AG04450 (cell line): Measurements from ENCODE around the gene MAG. TPM values are rescaled to one million over a fixed set of nuclear protein-coding genes. Genes with fewer than 3 reads are reported as not detected.

Experiments
- CTCF ChIA-PET: fragments of 300-600, 350-600 bp; formaldehyde crosslinking; extraction: SDS; loops from one replicate; lab custom pipeline; 2022; ENCODE audit warnings: antibody characterized with exemption, inconsistent platforms; lab: Charles Lee
- POLR2A ChIA-PET: fragments of 350-600 bp; formaldehyde crosslinking; extraction: SDS; loops from one replicate; lab custom pipeline; 2021; ENCODE audit warnings: antibody characterized with exemption, inconsistent platforms; lab: Yijun Ruan, JAX
- DNase-seq: peaks from one replicate; pipeline ENCODE4 v3.0.0-alpha.2; 2011; ENCODE audit warnings: low read depth, low spot score
- H3K27ac ChIP-seq: one replicate; pipeline ENCODE4 v1.5.1; 2012; ENCODE audit warnings: low read depth, low read length, control low read depth
- H3K27me3 ChIP-seq: one replicate; pipeline ENCODE4 v1.6.0; 2012; ENCODE audit warnings: low read length; ENCODE audit not compliant: control insufficient read depth, insufficient read depth
- H3K4me3 ChIP-seq: 2 replicates; pipeline ENCODE4 v1.5.1; 2011; ENCODE audit warnings: mild to moderate bottlenecking, low read depth, low read length, control low read depth
- H3K9me3 ChIP-seq: 2 replicates; pipeline ENCODE4 v1.5.1; 2012; ENCODE audit warnings: low read length; ENCODE audit not compliant: control insufficient read depth, insufficient read depth
- polyA plus RNA-seq: library from polyadenylated mRNA; depleted of rRNA; stranded (reverse); fragments of >200 nt; gene quantifications from 2 replicates; pipeline ENCODE4 v1.2.3, GENCODE V29; 2011
- TF ChIP-seq, protein P1 (sequence below): IDR thresholded peaks from 2 replicates; pipeline ENCODE4 v1.5.1; 2011; ENCODE audit warnings: low read depth, low read length, control low read depth, inconsistent platforms

The MAG gene
- polyA plus RNA-seq, 1 experiment = not detected

DNA sequence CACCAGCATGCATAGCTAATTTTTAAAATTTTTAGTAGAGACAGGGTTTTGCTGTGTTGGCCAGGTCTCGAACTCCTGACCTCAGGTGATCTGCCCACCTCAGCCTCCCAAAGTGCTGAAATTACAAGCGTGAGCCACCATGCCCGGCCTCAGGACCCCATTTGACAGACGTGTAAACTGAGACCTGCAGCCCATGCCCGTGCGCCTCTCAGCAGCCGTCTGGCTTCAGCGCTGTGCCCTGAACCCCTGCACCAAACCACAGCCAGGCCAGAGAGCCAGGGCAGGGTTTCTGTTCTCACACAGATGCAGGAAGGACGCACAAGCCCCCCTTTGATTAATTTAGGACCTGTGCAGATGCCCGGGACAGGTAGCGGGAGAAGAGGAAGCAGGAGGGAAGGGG, 48.5 kb downstream of the MAG start:
- Histone ChIP-seq H3K4me3 (no peak overlapping the region), H3K27ac (no peak overlapping the region), H3K27me3 (no peaks in the 10 kb centered on the region), H3K9me3 (no peaks in the 10 kb centered on the region)
- no peak for DNase-seq
- CTCF ChIA-PET = interaction anchor here (1.1 kb wide), 1 partner anchor 12 kb away, joined by 3 read pairs; no protein-coding TSS in a partner anchor
- POLR2A ChIA-PET = no interaction called here
- TF ChIP-seq, protein P1, sequence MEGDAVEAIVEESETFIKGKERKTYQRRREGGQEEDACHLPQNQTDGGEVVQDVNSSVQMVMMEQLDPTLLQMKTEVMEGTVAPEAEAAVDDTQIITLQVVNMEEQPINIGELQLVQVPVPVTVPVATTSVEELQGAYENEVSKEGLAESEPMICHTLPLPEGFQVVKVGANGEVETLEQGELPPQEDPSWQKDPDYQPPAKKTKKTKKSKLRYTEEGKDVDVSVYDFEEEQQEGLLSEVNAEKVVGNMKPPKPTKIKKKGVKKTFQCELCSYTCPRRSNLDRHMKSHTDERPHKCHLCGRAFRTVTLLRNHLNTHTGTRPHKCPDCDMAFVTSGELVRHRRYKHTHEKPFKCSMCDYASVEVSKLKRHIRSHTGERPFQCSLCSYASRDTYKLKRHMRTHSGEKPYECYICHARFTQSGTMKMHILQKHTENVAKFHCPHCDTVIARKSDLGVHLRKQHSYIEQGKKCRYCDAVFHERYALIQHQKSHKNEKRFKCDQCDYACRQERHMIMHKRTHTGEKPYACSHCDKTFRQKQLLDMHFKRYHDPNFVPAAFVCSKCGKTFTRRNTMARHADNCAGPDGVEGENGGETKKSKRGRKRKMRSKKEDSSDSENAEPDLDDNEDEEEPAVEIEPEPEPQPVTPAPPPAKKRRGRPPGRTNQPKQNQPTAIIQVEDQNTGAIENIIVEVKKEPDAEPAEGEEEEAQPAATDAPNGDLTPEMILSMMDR = no peak

DNA sequence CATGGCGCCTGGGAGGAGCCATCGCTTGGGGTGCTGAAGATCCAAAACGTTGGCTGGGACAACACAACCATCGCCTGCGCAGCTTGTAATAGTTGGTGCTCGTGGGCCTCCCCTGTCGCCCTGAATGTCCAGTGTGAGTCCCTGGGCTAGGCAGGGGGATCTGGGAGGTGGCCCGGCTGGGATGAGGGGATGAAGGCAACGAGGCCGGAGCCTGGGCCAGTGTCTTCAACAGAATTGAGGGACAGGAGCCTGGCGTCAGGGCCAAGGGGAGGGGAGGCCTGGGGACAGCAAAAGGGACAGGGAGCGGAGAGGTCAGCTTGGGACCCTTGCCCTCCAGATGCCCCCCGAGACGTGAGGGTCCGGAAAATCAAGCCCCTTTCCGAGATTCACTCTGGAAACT, 49.0 kb downstream of the MAG start:
- H3K27me3 ChIP-seq = no peaks in the 10 kb centered on the region
- CTCF ChIA-PET = interaction anchor here (1.1 kb wide), 1 partner anchor 11 kb away, joined by 3 read pairs; no protein-coding TSS in a partner anchor
- H3K9me3 ChIP-seq = no peaks in the 10 kb centered on the region
- no peak for DNase-seq
- TF ChIP-seq, protein P1 = no peak
- no peak overlapping the region for H3K27ac ChIP-seq
- H3K4me3 ChIP-seq = no peak overlapping the region
- POLR2A ChIA-PET = no interaction called here

GRCh38 chr19:35341565-35342225, 49.7 kb downstream of the MAG start:
- TF ChIP-seq, protein P1 = no peak
- Histone ChIP-seq H3K27ac (no peak overlapping the region), H3K27me3 (no peaks in the 10 kb centered on the region), H3K9me3 (no peaks in the 10 kb centered on the region), H3K4me3 (no peak overlapping the region)
- POLR2A ChIA-PET = no interaction called here
- DNase-seq = no peak
- CTCF ChIA-PET = no interaction called here

- POLR2A ChIA-PET = no interaction called here
- H3K9me3 ChIP-seq = no peaks in the 10 kb centered on the region
- H3K27ac ChIP-seq = no peak overlapping the region
- no peak for DNase-seq
- no peak overlapping the region for H3K4me3 ChIP-seq
- H3K27me3 ChIP-seq = no peaks in the 10 kb centered on the region
- CTCF ChIA-PET = no interaction called here
- TF ChIP-seq, protein P1 = no peak
Measured at GRCh38 chr19:35342430-35342829, 50.5 kb downstream of the MAG start.

DNA sequence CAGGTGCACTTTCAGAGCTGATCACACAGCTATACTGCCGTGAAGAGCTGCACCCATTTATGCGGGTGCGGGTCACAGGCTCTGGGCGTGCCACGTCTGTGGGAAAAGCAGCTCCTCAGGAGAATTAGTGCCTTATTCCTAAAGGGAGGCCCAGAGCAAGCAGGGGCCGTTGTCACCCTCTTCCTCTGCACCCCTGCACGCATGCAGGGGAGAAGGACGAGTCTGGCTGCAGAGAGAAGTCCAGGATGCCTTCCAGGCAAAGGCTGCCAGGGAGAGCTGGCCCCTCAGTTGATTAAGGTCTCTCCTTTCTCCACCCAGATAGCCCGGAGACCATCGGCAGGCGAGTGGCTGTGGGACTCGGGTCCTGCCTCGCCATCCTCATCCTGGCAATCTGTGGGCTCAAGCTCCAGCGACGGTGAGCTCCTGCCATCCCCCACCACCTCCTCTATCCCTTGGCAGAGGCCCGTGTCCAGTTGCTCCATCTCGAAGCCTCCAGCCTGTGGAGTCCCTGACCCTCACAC, 52.6 kb downstream of the MAG start:
- POLR2A ChIA-PET = interaction anchor here (0.5 kb wide), 1 partner anchor 104 kb away, joined by 5 read pairs; no protein-coding TSS in a partner anchor
- CTCF ChIA-PET = no interaction called here
- no peak for DNase-seq
- TF ChIP-seq, protein P1 = no peak
- Histone ChIP-seq H3K27me3 (peaks cover 6% of the 10 kb centered on the region), H3K4me3 (no peak overlapping the region), H3K27ac (no peak overlapping the region), H3K9me3 (no peaks in the 10 kb centered on the region)
